ENCODE data around the gene DISC1. TPM values are rescaled to one million over a fixed set of nuclear protein-coding genes. Genes with fewer than 3 reads are reported as not detected.

DISC1 gene
- total RNA-seq, 2 donors from 2014 or later, result 8.0 to 9.4 TPM

GRCh38 chr1:231707407-231707806 is 80.8 kb downstream of the DISC1 start:
- Mint-ChIP-seq H3K4me1 (peaks cover 5% of the 10 kb centered on the region), H3K36me3 (ENCODE audit: low read depth) (peaks cover 3% of the 10 kb centered on the region), H3K4me3 (no peak overlapping the region), H3K27ac (no peak overlapping the region), H3K27me3 (ENCODE audit: insufficient read depth) (no peaks in the 10 kb centered on the region), H3K9me3 (no peaks in the 10 kb centered on the region)
- Histone ChIP-seq H3K9ac (ENCODE audit: extremely low read depth, low read length, poor library complexity, severe bottlenecking) (no peak overlapping the region), H3K36me3 (ENCODE audit: control insufficient read depth, insufficient read depth, low read length) (no peaks in the 10 kb centered on the region), H3K9me3 (ENCODE audit: control insufficient read depth, low read length) (no peaks in the 10 kb centered on the region), H3K4me1 (ENCODE audit: control insufficient read depth, insufficient read depth, low read length) (no peaks in the 10 kb centered on the region), H3K27me3 (ENCODE audit: control insufficient read depth, insufficient read depth, low read length, poor library complexity, severe bottlenecking) (no peaks in the 10 kb centered on the region), H3K27ac (ENCODE audit: low read depth, low read length) (no peak overlapping the region), H3K4me3 (ENCODE audit: low read length) (no peak overlapping the region)
- no peak for DNase-seq
- no peak for TF ChIP-seq CTCF (conservative IDR thresholded peaks at IDR 0.05)

GRCh38 chr1:231708394-231708793 is 81.8 kb downstream of the DISC1 start:
- peaks cover 3% of the 10 kb centered on the region for H3K4me1 Mint-ChIP-seq
- H3K9me3 ChIP-seq (ENCODE audit: control insufficient read depth, low read length), result no peaks in the 10 kb centered on the region
- peaks cover 3% of the 10 kb centered on the region for H3K36me3 Mint-ChIP-seq (ENCODE audit: low read depth)
- no peak overlapping the region for H3K27ac Mint-ChIP-seq
- H3K9ac ChIP-seq (ENCODE audit: extremely low read depth, low read length, poor library complexity, severe bottlenecking), result no peak overlapping the region
- 89 to 93% methylated on average over 5 to 6 of the region's 6 CpGs for WGBS, 2 experiments (ENCODE audit: insufficient coverage in 1 of 2, insufficient read length in 1 of 2)
- no peak overlapping the region for H3K4me3 Mint-ChIP-seq
- no peaks in the 10 kb centered on the region for H3K9me3 Mint-ChIP-seq
- no peaks in the 10 kb centered on the region for H3K27me3 Mint-ChIP-seq (ENCODE audit: insufficient read depth)
- no peak overlapping the region for H3K27ac ChIP-seq (ENCODE audit: low read depth, low read length)
- no peak overlapping the region for H3K4me3 ChIP-seq (ENCODE audit: low read length)
- no peaks in the 10 kb centered on the region for H3K27me3 ChIP-seq (ENCODE audit: control insufficient read depth, insufficient read depth, low read length, poor library complexity, severe bottlenecking)
- DNase-seq, result no peak
- no peaks in the 10 kb centered on the region for H3K4me1 ChIP-seq (ENCODE audit: control insufficient read depth, insufficient read depth, low read length)
- no peak for TF ChIP-seq CTCF (conservative IDR thresholded peaks at IDR 0.05)
- no peaks in the 10 kb centered on the region for H3K36me3 ChIP-seq (ENCODE audit: control insufficient read depth, insufficient read depth, low read length)

- H3K4me1 Mint-ChIP-seq, result peaks cover 4% of the 10 kb centered on the region
- Histone ChIP-seq H3K4me3 (ENCODE audit: low read length) (no peak overlapping the region), H3K36me3 (ENCODE audit: control insufficient read depth, insufficient read depth, low read length) (no peaks in the 10 kb centered on the region), H3K27ac (ENCODE audit: low read depth, low read length) (no peak overlapping the region), H3K4me1 (ENCODE audit: control insufficient read depth, insufficient read depth, low read length) (no peaks in the 10 kb centered on the region), H3K27me3 (ENCODE audit: control insufficient read depth, insufficient read depth, low read length, poor library complexity, severe bottlenecking) (no peaks in the 10 kb centered on the region), H3K9ac (ENCODE audit: extremely low read depth, low read length, poor library complexity, severe bottlenecking) (no peak overlapping the region), H3K9me3 (ENCODE audit: control insufficient read depth, low read length) (no peaks in the 10 kb centered on the region)
- DNase-seq, result no peak
- no peaks in the 10 kb centered on the region for H3K9me3 Mint-ChIP-seq
- H3K4me3 Mint-ChIP-seq, result no peak overlapping the region
- H3K36me3 Mint-ChIP-seq (ENCODE audit: low read depth), result no peaks in the 10 kb centered on the region
- no peak overlapping the region for H3K27ac Mint-ChIP-seq
- no peak for TF ChIP-seq CTCF (conservative IDR thresholded peaks at IDR 0.05)
- H3K27me3 Mint-ChIP-seq (ENCODE audit: insufficient read depth), result no peaks in the 10 kb centered on the region
Observed at GRCh38 chr1:231714440-231714839, 87.8 kb downstream of the DISC1 start.
